Body of pancreas (tissue), 4 donors: ENCODE results near the gene CLSTN2. TPM values are rescaled to one million over a fixed set of nuclear protein-coding genes. Genes with fewer than 3 reads are reported as not detected.

Experiments used
- ATAC-seq: fragments of 150-250 bp; one replicate; pipeline ENCODE4 v1.9.1; 2016
- DNase-seq, 4 donors: peaks; one replicate each; pipeline ENCODE4 v3.0.0-alpha.2; 2019
- H3K27ac ChIP-seq, 4 donors: fragments of 200-600 bp; sonication (generic); 1 replicate in 3 of 4; 2 replicates in 1 of 4; pipeline versions ENCODE4 v1.5.1 to v1.6.1; 2016 to 2019; ENCODE audit warnings: mild to moderate bottlenecking in 1 of 4, mixed read lengths in 1 of 4, moderate library complexity in 1 of 4
- H3K27me3 ChIP-seq, 2 donors: fragments of 200-600 bp; sonication (generic); one replicate each; pipeline ENCODE4 v1.6.0; 2016; ENCODE audit warnings: mild to moderate bottlenecking in 1 of 2
- H3K36me3 ChIP-seq, 2 donors: fragments of 200-600 bp; sonication (generic); replicated peaks in 1 of 2; 2 replicates each; pipeline ENCODE4 v1.5.1; 2016; ENCODE audit warnings: low read depth in 2 of 2; ENCODE audit not compliant: insufficient read depth in 1 of 2
- H3K4me1 ChIP-seq: fragments of 200-600 bp; sonication (generic); one replicate; pipeline ENCODE4 v1.6.0; 2016
- H3K4me3 ChIP-seq, 2 donors: fragments of 200-600 bp; sonication (generic); 1 replicate in 1 of 2; 2 replicates in 1 of 2; pipeline ENCODE4 v1.5.1; 2016 to 2019
- H3K9me3 ChIP-seq, 3 donors: fragments of 200-600 bp; sonication (generic); 1 replicate in 2 of 3; 2 replicates in 1 of 3; pipeline ENCODE4 v1.5.1; 2016
- POLR2A ChIP-seq, 3 donors: fragments of 450-650 bp; IDR thresholded peaks; one replicate each; pipeline ENCODE4 v1.6.1; 2016; ENCODE audit warnings: antibody characterized with exemption in 3 of 3, mild to moderate bottlenecking in 2 of 3
- WGBS, 2 donors: methylation state at CpG; one replicate each; pipeline ENCODE4 v1.1.5; 2017; 5-methylcytosine and 5-hydroxymethylcytosine counted together
- intact Hi-C: fragments of 100-400 bp; cut with DNase I; formaldehyde crosslinking; loops from one replicate; pipeline ENCODE4 v1.15.1; 2023
- total RNA-seq, 2 donors: library from RNA; depleted of rRNA; stranded (reverse); fragments of >200 nt; gene quantifications; one replicate each; pipeline ENCODE4 v1.1.0, GENCODE V29; 2016
- TF ChIP-seq, protein P1 (sequence below), 7 experiments: fragments of 450-650 bp in 4 of 7; fragments of 200-600 bp in 3 of 7; sonication (generic) in 3 of 7; IDR thresholded peaks; one replicate each; pipeline ENCODE4 v1.5.1; 2016 to 2019; ENCODE audit warnings: antibody characterized with exemption in 7 of 7

Gene CLSTN2
- total RNA-seq, 2 donors from 2014 or later: 14.5 to 14.8 TPM

DNA sequence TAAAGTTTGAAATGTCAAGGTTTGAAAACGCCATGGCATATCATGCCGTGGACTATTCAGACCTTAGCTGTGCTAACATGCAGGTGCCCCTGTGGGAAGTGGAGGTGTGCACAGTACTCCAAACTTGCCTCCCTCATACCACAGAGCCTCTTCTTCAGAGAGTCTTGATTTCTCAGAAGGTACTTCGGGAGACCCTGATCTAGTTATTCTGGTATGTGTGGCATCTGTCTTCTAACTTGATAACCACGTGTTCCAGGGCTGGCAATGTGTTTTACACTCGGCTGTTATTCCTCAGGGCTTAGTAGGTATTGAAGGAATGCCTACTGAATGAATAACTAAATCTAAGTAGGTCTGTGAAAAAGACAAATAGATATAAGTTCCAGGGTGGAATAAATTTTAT lies 309.9 kb downstream of the CLSTN2 start:
- H3K4me3 ChIP-seq: no peak overlapping the region
- WGBS, 2 donors: 70 to 71% methylated on average over 5 of the region's 5 CpGs
- H3K27me3 ChIP-seq: no peaks in the 10 kb centered on the region
- DNase-seq: no peak
- H3K9me3 ChIP-seq: no peaks in the 10 kb centered on the region
- H3K36me3 ChIP-seq: no peaks in the 10 kb centered on the region
- no peak for TF ChIP-seq POLR2A (IDR thresholded peaks at IDR 0.05)
- TF ChIP-seq, protein P1, sequence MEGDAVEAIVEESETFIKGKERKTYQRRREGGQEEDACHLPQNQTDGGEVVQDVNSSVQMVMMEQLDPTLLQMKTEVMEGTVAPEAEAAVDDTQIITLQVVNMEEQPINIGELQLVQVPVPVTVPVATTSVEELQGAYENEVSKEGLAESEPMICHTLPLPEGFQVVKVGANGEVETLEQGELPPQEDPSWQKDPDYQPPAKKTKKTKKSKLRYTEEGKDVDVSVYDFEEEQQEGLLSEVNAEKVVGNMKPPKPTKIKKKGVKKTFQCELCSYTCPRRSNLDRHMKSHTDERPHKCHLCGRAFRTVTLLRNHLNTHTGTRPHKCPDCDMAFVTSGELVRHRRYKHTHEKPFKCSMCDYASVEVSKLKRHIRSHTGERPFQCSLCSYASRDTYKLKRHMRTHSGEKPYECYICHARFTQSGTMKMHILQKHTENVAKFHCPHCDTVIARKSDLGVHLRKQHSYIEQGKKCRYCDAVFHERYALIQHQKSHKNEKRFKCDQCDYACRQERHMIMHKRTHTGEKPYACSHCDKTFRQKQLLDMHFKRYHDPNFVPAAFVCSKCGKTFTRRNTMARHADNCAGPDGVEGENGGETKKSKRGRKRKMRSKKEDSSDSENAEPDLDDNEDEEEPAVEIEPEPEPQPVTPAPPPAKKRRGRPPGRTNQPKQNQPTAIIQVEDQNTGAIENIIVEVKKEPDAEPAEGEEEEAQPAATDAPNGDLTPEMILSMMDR (IDR thresholded peaks at IDR 0.05): no peak
- peaks cover 15% of the 10 kb centered on the region for H3K4me1 ChIP-seq
- ATAC-seq: no peak
- intact Hi-C loops: no loop called here
- no peak overlapping the region for H3K27ac ChIP-seq

DNA sequence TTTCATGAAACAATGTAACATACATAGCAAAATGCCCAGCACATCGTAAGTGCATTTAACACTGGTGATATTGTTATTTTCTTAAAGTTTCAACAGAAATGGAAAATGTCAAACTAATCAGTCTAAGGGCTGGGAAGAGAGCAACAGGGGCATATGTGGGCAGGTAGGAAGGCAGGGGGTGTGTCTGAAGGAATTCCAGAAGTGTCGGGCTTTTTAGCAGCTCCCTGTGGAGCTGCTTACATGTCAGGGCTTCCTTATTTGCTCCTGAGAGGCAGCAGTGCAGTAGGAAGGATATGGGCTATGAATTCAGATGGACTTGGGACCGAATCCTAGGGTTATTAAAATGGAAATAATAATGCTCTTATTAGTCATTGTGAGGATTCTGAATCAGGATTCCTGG lies 311.6 kb downstream of the CLSTN2 start:
- Histone ChIP-seq H3K4me3 (no peak overlapping the region), H3K4me1 (peaks cover 15% of the 10 kb centered on the region), H3K27ac (no peak overlapping the region), H3K27me3 (no peaks in the 10 kb centered on the region), H3K36me3 (no peaks in the 10 kb centered on the region), H3K9me3 (no peaks in the 10 kb centered on the region)
- intact Hi-C loops: no loop called here
- 53 to 58% methylated on average over 3 of the region's 3 CpGs for WGBS, 2 donors
- TF ChIP-seq, protein P1 (IDR thresholded peaks at IDR 0.05): no peak
- no peak for TF ChIP-seq POLR2A (IDR thresholded peaks at IDR 0.05)
- DNase-seq: no peak
- ATAC-seq: no peak

DNA sequence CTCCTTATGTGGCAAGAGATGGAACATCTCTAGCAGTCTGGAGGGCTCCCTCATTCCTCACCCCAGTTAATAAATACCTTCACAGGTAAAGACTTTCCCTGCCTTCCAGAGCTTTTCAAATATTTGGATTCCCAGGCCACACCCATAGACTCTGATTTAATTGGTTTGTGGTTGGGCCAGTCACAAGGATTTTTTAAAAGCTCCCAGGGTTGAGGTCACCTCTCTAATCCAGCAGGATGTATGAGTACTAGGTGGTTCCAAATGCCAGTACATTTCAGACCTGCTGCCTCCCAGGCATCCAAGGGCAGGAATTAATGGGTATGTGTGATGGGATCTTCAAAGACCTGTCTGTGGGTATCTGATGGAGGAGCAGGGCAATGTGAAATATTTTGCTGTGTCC lies 312.8 kb downstream of the CLSTN2 start:
- peaks cover 8% of the 10 kb centered on the region for H3K4me1 ChIP-seq
- no peaks in the 10 kb centered on the region for H3K9me3 ChIP-seq
- H3K27me3 ChIP-seq: no peaks in the 10 kb centered on the region
- no peak for DNase-seq
- H3K36me3 ChIP-seq: no peaks in the 10 kb centered on the region
- no peak for ATAC-seq
- intact Hi-C loops: no loop called here
- no peak overlapping the region for H3K4me3 ChIP-seq
- H3K27ac ChIP-seq: no peak overlapping the region
- TF ChIP-seq, protein P1 (IDR thresholded peaks at IDR 0.05): no peak
- no peak for TF ChIP-seq POLR2A (IDR thresholded peaks at IDR 0.05)

DNA sequence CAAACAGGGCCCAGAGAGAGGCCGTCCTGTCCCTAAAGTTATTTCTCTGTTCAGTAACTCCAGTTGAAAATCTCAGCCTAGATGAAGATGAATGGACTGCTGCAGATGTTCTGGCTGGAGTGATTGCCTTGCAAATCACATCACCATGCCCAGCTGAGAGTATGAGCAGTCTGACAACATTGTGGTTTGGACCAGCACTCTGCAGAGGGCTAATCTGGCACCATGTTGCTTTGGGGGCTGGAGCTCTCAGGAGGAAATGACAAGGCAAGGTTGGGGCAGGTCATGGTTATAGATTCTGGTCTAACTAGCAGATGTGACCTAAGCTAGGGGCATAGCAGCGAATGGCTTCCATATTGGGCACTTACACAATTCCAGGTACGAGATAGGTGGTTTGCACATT lies 314.2 kb downstream of the CLSTN2 start:
- H3K9me3 ChIP-seq: no peaks in the 10 kb centered on the region
- intact Hi-C loops: no loop called here
- H3K36me3 ChIP-seq: no peaks in the 10 kb centered on the region
- ATAC-seq (no peak), DNase-seq (no peak)
- no peak overlapping the region for H3K27ac ChIP-seq
- no peak overlapping the region for H3K4me3 ChIP-seq
- WGBS, 2 donors: 91 to 95% methylated on average over 3 of the region's 3 CpGs
- H3K27me3 ChIP-seq: no peaks in the 10 kb centered on the region
- TF ChIP-seq, protein P1 (IDR thresholded peaks at IDR 0.05): no peak
- TF ChIP-seq POLR2A (IDR thresholded peaks at IDR 0.05): no peak
- no peaks in the 10 kb centered on the region for H3K4me1 ChIP-seq

DNA sequence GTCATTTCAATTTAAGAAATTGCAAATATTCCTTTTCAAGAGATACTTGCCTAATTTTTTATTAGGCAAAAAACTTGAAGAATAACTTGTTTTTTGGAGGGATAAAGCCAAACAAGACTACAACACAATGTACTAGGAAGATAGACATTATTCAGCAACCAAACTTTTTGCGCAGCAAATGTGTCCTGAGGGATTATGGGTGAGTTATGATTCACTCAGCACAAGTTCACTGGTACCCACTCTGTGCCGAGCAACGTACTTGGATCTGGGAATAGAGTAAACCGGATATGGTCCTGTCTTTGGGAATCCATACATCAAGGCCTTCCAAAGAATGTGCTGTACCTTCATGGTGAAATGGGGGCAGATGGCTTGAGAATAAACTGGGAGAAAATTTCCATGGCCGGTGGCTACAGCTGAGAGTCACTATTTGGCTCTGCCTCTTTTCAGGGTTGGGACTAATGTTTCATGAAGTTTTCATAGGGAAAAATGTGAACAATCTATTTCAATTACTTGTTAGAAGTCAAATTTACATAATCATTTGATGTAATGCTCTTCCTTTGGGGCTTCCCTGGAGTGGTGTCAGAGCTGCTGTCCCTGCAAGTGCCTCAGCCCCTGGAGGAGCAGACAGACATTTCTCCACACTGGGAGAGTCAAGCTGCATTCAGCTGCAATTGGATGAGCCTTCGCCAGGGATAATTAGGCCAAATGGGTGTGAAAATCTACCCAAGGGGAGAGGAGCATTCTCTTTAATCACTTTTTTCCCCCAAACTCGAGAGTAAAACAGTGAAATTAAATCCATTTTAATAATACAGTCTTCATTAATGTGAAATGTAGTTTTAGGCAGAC lies 315.2 kb downstream of the CLSTN2 start:
- intact Hi-C loops: no loop called here
- H3K36me3 ChIP-seq: no peaks in the 10 kb centered on the region
- DNase-seq (no peak), ATAC-seq (no peak)
- WGBS, 2 donors: 75 to 84% methylated on average over 7 of the region's 7 CpGs
- no peaks in the 10 kb centered on the region for H3K9me3 ChIP-seq
- TF ChIP-seq, protein P1 (IDR thresholded peaks at IDR 0.05): no peak
- no peak for TF ChIP-seq POLR2A (IDR thresholded peaks at IDR 0.05)
- H3K27me3 ChIP-seq: no peaks in the 10 kb centered on the region
- no peaks in the 10 kb centered on the region for H3K4me1 ChIP-seq
- no peak overlapping the region for H3K27ac ChIP-seq
- H3K4me3 ChIP-seq: no peak overlapping the region
